Activated T-cell treated with anti-CD3 and anti-CD28 coated beads for 24 hours (primary cell): ENCODE results near the gene ASPSCR1.

ENCODE experiments used
- DNase-seq: peaks from one replicate; pipeline ENCODE4 v3.0.0-alpha.2; 2020; ENCODE audit warnings: low read depth

Gene ASPSCR1, protein sequence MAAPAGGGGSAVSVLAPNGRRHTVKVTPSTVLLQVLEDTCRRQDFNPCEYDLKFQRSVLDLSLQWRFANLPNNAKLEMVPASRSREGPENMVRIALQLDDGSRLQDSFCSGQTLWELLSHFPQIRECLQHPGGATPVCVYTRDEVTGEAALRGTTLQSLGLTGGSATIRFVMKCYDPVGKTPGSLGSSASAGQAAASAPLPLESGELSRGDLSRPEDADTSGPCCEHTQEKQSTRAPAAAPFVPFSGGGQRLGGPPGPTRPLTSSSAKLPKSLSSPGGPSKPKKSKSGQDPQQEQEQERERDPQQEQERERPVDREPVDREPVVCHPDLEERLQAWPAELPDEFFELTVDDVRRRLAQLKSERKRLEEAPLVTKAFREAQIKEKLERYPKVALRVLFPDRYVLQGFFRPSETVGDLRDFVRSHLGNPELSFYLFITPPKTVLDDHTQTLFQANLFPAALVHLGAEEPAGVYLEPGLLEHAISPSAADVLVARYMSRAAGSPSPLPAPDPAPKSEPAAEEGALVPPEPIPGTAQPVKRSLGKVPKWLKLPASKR

DNA sequence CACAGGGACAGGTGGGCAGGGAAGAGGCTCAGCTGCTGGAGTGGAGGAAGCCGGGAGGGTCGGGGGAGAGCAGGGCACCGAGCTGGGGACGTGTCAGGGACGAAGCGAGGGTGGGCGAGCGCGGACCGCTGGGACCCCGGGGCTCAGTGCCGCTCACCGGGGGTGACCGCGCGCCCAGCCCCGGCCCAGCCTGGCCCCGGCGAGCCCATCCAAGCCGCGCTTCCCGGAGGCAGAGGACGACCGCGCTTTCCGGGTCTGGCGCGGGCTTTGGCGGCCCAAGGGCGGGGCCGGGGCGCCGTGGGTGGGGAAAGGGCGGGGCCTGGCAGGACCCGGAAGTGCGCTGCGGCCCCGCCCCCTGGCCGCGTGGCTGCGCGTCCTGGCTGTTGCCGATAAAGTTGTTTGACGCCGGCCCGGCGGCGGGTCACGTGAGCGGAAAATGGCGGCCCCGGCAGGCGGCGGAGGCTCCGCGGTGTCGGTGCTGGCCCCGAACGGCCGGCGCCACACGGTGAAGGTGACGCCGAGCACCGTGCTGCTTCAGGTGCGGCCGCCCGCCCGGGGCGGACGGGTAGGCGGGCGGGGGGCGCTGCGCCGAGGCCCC is at the start of gene ASPSCR1:
Gene ASPSCR1 (plus strand): TSS at position 419 of the 598 bp plus-strand sequence. CDS start 18 bp downstream, at position 437.
- peak; percentile 80 for DNase-seq

DNA sequence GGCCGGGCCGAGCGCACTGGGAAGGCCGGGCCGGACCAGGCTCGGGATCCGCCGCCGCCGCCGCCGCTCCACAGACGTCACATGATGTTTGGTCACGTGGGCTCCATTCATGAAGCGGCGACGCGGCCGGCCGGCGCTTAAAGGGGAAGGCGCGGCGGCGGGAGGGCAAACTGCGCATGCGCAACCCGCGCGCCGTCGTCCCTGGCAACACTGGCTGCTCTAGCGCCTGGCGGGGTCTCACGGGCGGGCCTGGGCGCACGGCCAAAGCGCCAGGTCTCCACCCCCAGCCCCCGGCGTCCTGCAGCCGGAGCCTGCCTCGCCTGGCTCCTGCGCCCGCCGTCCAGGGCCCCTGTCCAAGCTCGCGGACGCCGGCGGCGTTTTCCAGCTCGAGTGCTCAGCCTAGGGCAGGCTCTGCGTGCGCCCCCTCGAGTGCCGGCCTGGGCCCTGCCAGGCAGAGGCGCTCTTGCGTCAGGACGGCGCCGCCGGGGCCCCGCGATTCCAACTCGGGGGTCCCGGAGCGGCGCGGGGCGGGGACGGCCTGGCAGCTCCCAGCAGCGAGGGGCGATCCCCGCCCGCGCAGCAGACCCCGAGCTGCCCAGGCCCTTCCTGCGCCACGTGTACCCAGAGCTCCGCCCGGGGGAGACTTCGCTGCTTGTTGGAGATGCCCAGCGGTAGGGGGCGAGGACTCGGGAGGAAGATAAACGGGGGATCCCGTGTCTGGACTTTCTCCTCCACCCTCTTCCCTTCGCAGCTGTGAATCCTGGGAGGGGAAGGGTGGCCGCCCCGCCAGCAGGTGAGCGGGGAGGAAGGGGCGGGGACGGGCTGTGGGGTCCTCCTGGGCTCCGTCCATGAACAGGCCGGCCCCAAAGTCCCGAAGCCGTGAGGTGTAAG is 49.5 kb upstream of the ASPSCR1 start, which contains the start of gene MAFG:
Gene MAFG (minus strand): TSS at position 83 of the 891 bp plus-strand sequence. CDS start 4,550 bp downstream, outside the sequence.
- peak; percentile 84 for DNase-seq

- DNase-seq: no peak
These were observed 48.7 kb upstream of the ASPSCR1 start for GRCh38 chr17:81928544-81929252.

GRCh38 chr17:81929253-81930141 is 47.9 kb upstream of the ASPSCR1 start:
- DNase-seq: no peak

- DNase-seq: no peak
These were observed 47.0 kb upstream of the ASPSCR1 start for GRCh38 chr17:81930142-81931125.

DNA sequence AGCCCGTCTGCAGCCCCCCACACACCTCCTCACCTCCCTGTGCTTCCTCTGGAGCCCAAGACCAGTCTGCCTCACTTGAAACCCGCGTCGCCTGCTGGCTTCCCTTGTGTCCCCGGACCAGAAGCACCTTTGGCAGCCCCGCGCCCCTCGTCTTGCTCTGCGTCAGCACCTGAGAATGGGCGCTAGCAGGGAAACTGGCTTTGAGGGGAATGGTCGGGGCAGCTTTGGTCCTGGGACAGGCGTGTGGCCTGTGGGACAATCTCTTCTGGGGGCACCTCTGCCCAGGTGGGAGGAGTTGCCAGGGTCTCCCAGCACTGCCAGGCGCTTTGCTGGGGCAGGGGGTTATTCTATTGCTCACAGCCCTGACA is 46.3 kb upstream of the ASPSCR1 start:
- DNase-seq: no peak

DNA sequence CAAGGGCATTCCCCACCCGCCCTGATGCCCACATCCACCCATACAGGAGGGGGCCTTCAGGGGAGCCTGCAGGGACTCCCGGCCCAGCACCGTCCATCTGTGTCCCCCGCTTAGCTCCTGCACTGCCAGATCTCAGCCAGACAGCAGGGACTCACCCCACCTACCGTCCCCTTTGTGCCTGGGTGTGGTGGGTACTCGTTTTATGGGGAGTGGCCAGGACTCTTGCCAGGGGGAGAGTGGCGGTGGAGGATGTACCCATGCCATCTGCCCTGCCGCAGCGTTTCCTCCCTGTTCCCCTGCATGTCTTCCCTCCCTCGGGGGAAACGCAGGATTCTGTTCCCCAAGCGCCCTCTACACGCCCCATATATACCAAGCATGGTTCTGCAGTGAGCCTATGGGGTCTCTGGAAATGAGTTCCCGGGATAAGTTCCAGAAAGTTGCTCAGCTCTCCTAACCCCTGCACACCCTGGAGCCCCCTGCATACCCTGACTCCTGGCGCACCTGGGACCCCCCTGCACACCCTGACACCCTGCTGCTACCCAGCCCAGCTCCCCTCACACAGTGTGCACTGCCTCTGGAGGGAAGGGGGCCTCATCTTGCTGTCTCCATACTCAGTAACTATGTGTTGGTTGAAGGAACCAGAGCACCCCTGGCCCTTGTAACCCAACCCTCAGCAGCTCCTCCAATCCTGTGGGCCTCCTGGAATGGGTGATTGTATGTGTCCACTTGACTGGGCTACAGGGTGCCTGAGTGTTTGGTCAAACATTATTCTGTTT is 45.7 kb upstream of the ASPSCR1 start:
- no peak for DNase-seq

- DNase-seq: no peak
These were observed 45.0 kb upstream of the ASPSCR1 start for GRCh38 chr17:81932333-81932983.

GRCh38 chr17:81933178-81933699 is 44.2 kb upstream of the ASPSCR1 start:
- DNase-seq: no peak

- no peak for DNase-seq
These were observed 43.2 kb upstream of the ASPSCR1 start for GRCh38 chr17:81934098-81934757.

- no peak for DNase-seq
These were observed 42.4 kb upstream of the ASPSCR1 start for GRCh38 chr17:81934850-81935708.

- DNase-seq: no peak
These were observed 41.7 kb upstream of the ASPSCR1 start for GRCh38 chr17:81935709-81936084.

DNA sequence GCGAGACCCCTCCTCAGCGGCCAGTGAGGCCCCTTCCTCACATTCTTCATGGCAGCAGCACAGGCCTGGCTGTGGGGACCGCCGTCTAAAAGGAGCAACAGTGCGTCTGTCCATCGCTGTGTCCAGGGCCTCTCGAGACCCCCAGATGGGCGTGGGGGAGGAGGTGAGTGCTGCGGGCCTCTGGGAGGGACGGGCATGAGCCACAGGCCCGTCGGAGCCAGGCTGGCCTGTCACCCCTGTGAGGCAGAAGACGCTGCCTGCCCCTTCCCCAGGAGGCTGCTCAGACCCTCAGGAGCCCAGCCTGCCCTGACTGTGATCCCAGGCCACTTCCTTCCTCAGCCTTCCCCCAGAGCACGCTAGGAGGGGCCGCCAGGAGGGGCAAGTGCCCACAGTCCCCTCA is 38.2 kb upstream of the ASPSCR1 start:
- DNase-seq: no peak

DNA sequence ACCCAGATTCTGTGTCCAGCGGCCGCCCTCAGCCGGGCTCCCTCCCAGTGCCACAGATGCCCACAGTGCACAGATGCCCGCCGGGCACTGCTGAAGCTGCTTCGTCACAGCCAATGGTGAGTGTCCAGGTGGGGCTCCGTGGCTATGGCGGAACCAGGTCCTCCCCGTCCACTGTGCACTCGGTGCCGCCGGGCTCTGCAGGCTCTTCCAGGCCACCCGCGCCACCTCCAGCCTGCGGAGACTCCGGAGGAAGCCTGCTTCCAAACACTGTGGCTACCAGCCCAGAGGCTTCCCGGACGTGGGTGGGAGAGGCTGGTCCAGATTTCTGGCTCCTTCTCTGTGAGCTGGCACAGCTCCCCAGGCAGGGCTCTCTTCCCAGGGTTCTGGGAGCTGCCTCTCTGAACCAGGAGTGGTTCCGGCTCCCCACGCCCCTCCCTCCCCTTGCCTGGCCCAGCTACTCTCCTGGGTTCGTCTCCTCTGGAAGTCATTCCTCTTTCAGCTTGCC is 37.5 kb upstream of the ASPSCR1 start:
- DNase-seq: no peak

DNA sequence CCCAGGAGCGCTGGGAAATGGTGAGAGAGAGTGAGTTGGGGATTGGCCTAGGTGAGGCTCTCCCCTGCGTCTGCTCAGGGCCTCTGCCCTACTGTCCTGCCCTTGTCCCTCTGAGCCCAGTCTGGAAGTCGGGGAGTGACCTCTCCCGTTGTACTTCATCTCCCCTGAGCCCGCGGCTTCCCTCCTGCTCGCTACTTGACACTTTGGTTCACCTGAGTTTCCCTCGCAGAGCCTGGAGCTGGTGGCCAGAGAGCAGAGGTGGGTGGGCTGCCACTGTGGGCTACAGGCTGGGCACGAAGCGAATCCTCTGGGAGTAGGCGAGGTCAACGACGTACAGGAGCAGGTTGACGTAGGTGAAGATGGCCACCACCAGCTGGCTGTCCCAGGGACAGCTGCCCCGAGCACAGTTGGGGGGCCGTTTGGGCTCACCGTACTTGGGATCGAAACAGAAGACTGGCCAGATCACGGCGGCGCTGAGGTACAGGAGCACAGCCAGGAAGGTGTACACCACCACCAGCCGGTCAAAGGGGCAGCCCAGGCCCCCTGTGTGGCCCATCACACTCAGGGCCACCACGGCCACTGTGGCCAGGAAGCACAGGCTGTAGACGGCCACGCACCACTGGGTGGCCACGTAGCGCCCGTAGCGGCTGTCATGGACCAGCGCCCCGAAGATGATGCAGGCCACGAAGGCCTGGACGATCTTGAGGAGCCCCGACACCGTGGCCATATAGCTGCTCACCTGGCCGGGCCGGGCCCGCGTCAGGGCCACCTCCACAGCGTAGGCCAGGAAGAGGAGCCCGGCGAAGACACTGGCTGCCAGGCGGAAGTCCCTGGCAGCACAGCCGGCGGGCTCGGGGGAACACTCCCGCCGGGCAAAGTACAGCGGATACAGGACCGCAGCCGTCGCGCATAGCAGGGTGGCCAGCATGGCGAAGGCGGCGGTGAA is 36.6 kb upstream of the ASPSCR1 start:
- DNase-seq: no peak
